Effector memory CD4-positive, alpha-beta T cell (primary cell): Measurements from ENCODE around the gene CD81.

ENCODE experiments used
- DNase-seq, 3 donors: peaks; one replicate each; pipeline ENCODE4 v3.0.0-alpha.2; 2020
- H3K27ac ChIP-seq: 2 replicates; pipeline ENCODE4 v1.7.0; 2013; ENCODE audit warnings: mild to moderate bottlenecking, low read length, moderate library complexity; ENCODE audit not compliant: insufficient read depth, poor library complexity, severe bottlenecking
- H3K27me3 ChIP-seq: replicated peaks from 2 replicates; pipeline ENCODE4 v1.7.0; 2013; ENCODE audit warnings: mild to moderate bottlenecking, low read length; ENCODE audit not compliant: insufficient read depth, control insufficient read depth, poor library complexity, severe bottlenecking
- H3K36me3 ChIP-seq: 2 replicates; pipeline ENCODE4 v1.7.0; 2013; ENCODE audit warnings: mild to moderate bottlenecking, low read length, moderate library complexity; ENCODE audit not compliant: control insufficient read depth, insufficient read depth
- H3K4me1 ChIP-seq: 2 replicates; pipeline ENCODE4 v1.7.0; 2013; ENCODE audit warnings: low read length, mild to moderate bottlenecking; ENCODE audit not compliant: control insufficient read depth, insufficient read depth, poor library complexity, severe bottlenecking
- H3K4me3 ChIP-seq: 2 replicates; pipeline ENCODE4 v1.7.0; 2013; ENCODE audit warnings: low read length, low read depth, mild to moderate bottlenecking; ENCODE audit not compliant: insufficient read depth, poor library complexity, severe bottlenecking
- H3K9me3 ChIP-seq: 2 replicates; pipeline ENCODE4 v1.7.0; 2013; ENCODE audit warnings: mild to moderate bottlenecking, low read length, moderate library complexity; ENCODE audit not compliant: control insufficient read depth

The CD81 gene

DNA sequence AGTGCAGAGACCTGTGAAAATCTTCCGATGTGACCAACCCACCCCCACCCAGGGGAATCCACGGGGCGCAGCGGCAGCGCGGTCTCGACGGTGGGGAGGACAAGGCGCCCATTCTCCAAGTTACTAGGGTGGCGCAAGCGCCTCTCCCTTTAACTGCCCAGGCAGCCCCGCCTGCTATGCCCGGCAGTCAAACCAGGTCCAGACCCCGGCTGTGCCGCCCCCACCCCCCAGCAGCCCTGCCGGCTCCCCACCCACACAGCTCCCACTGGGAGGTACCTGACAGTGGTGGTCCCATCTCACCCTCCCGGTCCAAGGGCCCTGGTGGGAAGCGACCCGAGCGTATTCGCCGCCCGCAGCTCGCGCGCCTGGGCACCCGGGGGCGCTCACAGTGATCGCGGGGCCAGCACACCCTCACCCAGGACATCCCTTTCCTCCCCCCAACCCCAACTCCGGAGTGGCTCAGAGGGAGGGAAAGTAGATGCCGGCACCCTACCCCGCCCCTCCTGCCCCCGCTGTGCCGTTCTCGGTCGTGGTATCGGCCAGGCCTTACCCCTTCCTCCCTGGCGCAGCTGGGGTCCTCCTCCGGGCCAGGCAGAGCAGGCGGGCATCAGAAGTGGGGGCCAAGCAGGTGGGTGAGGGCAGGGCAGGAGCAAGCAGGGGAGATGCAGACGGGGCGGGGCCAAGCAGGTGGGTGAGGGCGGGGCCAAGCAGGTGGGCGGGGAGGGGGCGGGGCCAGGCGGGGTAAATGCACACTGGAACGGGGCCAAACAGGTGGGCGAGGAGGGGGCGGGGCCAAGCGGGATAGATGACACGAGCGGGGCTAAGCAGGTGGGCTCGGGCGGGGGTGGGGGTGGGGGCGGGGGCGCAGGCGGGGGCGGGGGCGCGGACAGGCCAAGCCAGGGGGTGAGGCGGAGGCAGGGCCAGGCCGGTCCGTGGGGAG is 67.0 kb downstream of the CD81 start, which contains the start of gene TRPM5:
TSS of gene TRPM5 (minus strand) at position 634 of the 940 bp plus-strand sequence. CDS start 21,478 bp downstream, outside the sequence.
- Histone ChIP-seq H3K27me3 (no peaks in the 10 kb centered on the region), H3K4me3 (peak within 1 kb of the TSS; percentile 63), H3K36me3 (no peaks in the 10 kb centered on the region), H3K9me3 (no peaks in the 10 kb centered on the region), H3K4me1 (peaks cover 48% of the 10 kb centered on the region), H3K27ac (peak within 1 kb of the TSS; percentile 37)
- DNase-seq, result peak; percentile 62 to 65 (median 64)

- peak within 1 kb of the TSS; percentile 37 for H3K27ac ChIP-seq
- no peaks in the 10 kb centered on the region for H3K27me3 ChIP-seq
- H3K4me1 ChIP-seq, result peaks cover 48% of the 10 kb centered on the region
- H3K36me3 ChIP-seq, result no peaks in the 10 kb centered on the region
- no peaks in the 10 kb centered on the region for H3K9me3 ChIP-seq
- DNase-seq, result peak in 2 of 3 donors; percentile 51 to 58
- H3K4me3 ChIP-seq, result peak within 1 kb of the TSS; percentile 63
These were observed 68.0 kb downstream of the CD81 start, which contains the start of gene KCNQ1 for GRCh38 chr11:2444821-2445745. KCNQ1 (plus strand) TSS chr11:2445008; CDS start chr11:2445099, 91 bp downstream.

- Histone ChIP-seq H3K4me1 (peaks cover 48% of the 10 kb centered on the region), H3K27ac (peak overlapping the region; percentile 32), H3K4me3 (peak overlapping the region; percentile 63), H3K9me3 (no peaks in the 10 kb centered on the region), H3K27me3 (no peaks in the 10 kb centered on the region), H3K36me3 (no peaks in the 10 kb centered on the region)
- DNase-seq, result no peak
These were observed 68.8 kb downstream of the CD81 start for GRCh38 chr11:2445746-2446551.

DNA sequence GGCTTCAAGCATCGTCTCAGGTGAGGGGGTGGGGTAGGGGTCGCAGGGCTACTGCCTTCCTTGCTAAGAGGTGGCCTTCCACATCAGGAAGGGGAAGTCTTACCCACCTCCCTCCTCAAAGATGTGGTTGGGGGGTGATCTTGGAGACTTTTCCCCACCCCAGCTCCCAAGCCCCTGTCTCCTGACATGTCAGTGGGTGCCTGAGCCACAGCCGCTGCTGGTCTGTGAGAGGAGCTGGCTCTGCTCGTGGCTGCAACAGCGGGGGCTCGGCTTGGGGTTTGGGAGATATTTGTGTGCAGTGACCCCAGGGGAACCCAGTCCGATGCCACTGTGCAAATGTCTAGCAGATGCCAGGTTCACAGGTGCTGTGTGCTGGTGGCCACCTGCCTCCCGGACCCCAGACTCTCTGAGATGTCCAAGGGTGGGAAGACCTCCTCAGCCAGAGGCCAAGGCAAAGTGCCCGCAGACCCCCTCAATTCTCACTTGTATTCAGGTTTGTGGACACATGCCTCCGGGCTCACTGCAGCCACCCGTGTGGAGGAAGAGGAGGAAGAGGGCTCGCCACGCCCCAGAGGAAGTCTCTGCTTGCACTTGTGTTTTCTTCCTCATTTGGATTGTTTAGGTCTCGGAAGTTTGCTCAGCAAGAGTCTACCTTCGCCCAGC is 69.6 kb downstream of the CD81 start:
- Histone ChIP-seq H3K27me3 (no peaks in the 10 kb centered on the region), H3K27ac (peak overlapping the region; percentile 0), H3K4me3 (peak overlapping the region; percentile 63), H3K36me3 (no peaks in the 10 kb centered on the region), H3K4me1 (peaks cover 48% of the 10 kb centered on the region), H3K9me3 (no peaks in the 10 kb centered on the region)
- no peak for DNase-seq
